ENCODE data around the gene GLO1. TPM values are rescaled to one million over a fixed set of nuclear protein-coding genes. Genes with fewer than 3 reads are reported as not detected.

The GLO1 gene
- total RNA-seq, 1 experiment from 2014 or later = 125 TPM

DNA sequence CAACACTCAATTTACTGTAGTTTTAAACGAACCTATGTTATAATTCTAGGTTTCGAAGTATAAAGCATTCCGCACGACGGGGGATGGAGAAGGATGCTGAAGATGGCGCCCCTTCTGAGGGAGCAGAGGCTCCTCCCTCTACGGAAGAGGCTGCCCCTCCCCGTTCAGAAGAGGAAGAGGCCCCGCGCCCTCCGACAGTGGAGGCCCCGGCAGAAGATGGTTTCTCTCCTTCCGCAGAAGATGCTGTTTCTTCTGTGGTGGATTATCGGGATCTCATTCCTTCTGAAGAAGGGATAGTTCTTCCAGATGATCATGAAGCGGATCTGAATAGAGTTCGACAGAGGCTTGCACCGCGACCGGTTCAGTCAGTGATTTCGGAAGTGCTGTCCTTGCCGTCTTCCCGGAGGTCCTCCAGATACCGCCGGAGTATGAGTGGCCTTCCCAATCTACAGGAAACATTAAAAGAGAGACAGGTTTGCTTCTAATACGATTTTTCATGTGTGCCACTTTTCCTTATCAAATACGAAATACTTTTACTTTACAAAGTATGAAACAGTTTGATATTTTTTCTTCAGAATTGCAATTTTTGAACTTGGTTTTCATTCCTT, 19.9 kb upstream of the GLO1 start:
- BruUV-seq (replicated peaks) = no TSS peak
- no peak overlapping the region for H3K4me3 ChIP-seq (ENCODE audit: low read depth in 2 of 2, low read length in 2 of 2)
- no peaks in the 10 kb centered on the region for H3K9me3 ChIP-seq (ENCODE audit: control insufficient read depth, insufficient read depth, low read depth, low read length)
- no peak for DNase-seq (ENCODE audit: low read depth, low spot score)
- intact Hi-C loops (cut with micrococcal nuclease; ENCODE audit: unreplicated experiment) = no loop called here
- H3K36me3 ChIP-seq (ENCODE audit: control insufficient read depth, insufficient read depth, low read length) = no peaks in the 10 kb centered on the region
- no peak for TF ChIP-seq TCF7L2 (IDR thresholded peaks at IDR 0.05; ENCODE audit: low read depth, low read length)
- TF ChIP-seq REST (IDR thresholded peaks at IDR 0.05; ENCODE audit: insufficient read depth in 1 of 2, low read depth in 2 of 2, low read length in 1 of 2) = no peak
- TF ChIP-seq SIN3A (IDR thresholded peaks at IDR 0.05; ENCODE audit: borderline replicate concordance, insufficient read depth, low read depth, low read length) = no peak
- H3K4me1 ChIP-seq (ENCODE audit: control insufficient read depth, insufficient read depth, low read length) = no peaks in the 10 kb centered on the region
- no peak for ATAC-seq
- H3K27me3 ChIP-seq (ENCODE audit: control insufficient read depth, insufficient read depth, low read length) = peaks cover 4% of the 10 kb centered on the region; the same call in 1 of the 2 replicates
- in situ Hi-C loops (cut with HindIII; ENCODE audit: low pct_unique_long_range_greater_than_20kb, low sequenced_read_pairs) = no loop called here
- CTCF ChIA-PET = no interaction called here
- H3K27ac ChIP-seq (ENCODE audit: low read length) = no peak overlapping the region
- POLR2A ChIA-PET = no interaction called here

DNA sequence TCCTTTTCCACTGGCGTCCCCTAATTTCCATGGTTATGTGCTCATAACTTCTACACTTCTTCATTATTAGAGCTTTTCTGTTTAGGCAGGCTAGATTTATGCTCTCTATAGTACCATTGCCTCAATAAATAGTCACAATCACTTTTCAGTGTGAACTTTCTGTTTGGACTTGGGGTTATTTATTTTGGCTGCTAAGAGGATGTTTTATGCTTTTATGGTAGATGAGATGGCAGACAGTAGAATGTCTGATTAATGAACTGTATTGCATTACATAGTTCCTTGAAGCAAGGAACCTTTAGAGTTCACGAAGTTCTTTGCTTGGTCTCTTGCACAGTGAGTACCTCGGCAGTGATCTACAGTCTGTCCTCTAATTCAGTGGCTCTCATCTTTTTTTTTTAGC, 19.1 kb upstream of the GLO1 start:
- in situ Hi-C loops (cut with HindIII; ENCODE audit: low pct_unique_long_range_greater_than_20kb, low sequenced_read_pairs) = no loop called here
- no peak for ATAC-seq
- H3K36me3 ChIP-seq (ENCODE audit: control insufficient read depth, insufficient read depth, low read length) = no peaks in the 10 kb centered on the region
- intact Hi-C loops (cut with micrococcal nuclease; ENCODE audit: unreplicated experiment) = no loop called here
- peaks cover 5% of the 10 kb centered on the region; the same call in 1 of the 2 replicates for H3K27me3 ChIP-seq (ENCODE audit: control insufficient read depth, insufficient read depth, low read length)
- no peaks in the 10 kb centered on the region for H3K9me3 ChIP-seq (ENCODE audit: control insufficient read depth, insufficient read depth, low read depth, low read length)
- H3K4me3 ChIP-seq (ENCODE audit: low read depth in 2 of 2, low read length in 2 of 2) = no peak overlapping the region
- CTCF ChIA-PET = no interaction called here
- H3K27ac ChIP-seq (ENCODE audit: low read length) = no peak overlapping the region
- H3K4me1 ChIP-seq (ENCODE audit: control insufficient read depth, insufficient read depth, low read length) = no peaks in the 10 kb centered on the region
- DNase-seq (ENCODE audit: low read depth, low spot score) = no peak
- TF ChIP-seq CTCF (IDR thresholded peaks at IDR 0.05) (no peak), TCF7L2 (IDR thresholded peaks at IDR 0.05; ENCODE audit: low read depth, low read length) (no peak), REST (IDR thresholded peaks at IDR 0.05; ENCODE audit: insufficient read depth in 1 of 2, low read depth in 2 of 2, low read length in 1 of 2) (no peak), POLR2AphosphoS5 (IDR thresholded peaks at IDR 0.05; ENCODE audit: low read depth, low read length) (no peak), SIN3A (IDR thresholded peaks at IDR 0.05; ENCODE audit: borderline replicate concordance, insufficient read depth, low read depth, low read length) (no peak)
- no TSS peak for BruUV-seq (replicated peaks)
- POLR2A ChIA-PET = no interaction called here

All from Panc1 (cell line).